Activated gamma-delta T cell treated with Interleukin-2 at 50 U/mL for 16 hours (primary cell): Measurements from ENCODE around the gene CLK2.
"Not testable (repeated sequence)": the region's sequence is repeated elsewhere in the genome, so short reads cannot be mapped to it uniquely, and the experiment has no call there.

Experiments used
- DNase-seq: peaks from one replicate; pipeline ENCODE4 v3.0.0-alpha.2; 2020

CLK2 gene

DNA sequence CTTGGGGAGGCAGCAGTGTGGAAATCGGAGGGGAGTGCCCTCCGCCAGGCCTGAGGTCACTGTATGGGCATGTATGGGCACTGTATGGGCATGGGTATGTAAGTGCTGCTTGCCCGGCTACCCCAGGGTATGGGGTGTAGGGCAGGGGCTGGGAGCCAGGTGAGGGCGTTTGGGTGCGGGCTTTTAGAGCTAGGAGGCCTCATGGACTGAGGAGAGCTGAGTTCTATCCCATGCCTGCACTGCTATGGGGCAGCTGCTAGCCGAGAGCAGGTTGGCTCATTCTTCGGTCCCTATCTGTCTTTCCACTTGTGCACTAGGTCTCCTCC lies 22.6 kb upstream of the CLK2 start:
- no peak for DNase-seq

DNA sequence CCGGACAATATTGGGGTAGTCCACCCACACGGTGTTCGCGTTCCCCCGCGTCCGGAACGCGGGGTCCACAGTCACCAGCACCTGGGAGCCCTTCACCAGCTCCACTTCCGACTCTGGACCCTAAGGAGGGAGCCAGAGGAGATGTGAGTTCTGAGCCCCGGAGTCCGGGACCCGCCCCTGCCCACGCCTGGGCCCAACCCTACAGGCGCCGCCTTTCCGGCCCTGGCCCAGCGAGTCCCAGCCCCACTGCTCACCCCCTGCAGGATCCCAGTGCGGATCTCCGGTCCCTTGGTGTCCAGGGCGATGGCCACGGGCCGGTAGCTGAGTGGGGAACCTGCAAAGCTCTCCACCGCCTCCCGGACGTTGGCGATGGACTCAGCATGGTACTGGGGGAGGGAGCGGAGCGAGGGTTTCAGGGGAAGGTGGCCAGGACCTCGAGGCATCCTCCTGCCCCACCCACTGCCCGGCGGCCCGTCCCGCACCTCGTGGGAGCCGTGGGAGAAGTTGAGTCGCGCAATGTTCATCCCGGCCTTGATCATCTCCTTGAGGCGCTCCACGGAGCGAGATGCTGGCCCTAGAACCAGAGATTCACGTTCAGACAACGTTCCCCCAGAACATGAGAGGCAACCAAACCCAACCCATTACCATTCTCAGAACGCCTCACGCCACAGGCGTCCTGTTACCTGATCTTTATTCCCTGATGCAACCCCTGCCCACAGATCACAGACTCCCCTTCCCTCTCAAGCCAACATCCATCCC lies 22.1 kb upstream of the CLK2 start:
- DNase-seq, result no peak

DNA sequence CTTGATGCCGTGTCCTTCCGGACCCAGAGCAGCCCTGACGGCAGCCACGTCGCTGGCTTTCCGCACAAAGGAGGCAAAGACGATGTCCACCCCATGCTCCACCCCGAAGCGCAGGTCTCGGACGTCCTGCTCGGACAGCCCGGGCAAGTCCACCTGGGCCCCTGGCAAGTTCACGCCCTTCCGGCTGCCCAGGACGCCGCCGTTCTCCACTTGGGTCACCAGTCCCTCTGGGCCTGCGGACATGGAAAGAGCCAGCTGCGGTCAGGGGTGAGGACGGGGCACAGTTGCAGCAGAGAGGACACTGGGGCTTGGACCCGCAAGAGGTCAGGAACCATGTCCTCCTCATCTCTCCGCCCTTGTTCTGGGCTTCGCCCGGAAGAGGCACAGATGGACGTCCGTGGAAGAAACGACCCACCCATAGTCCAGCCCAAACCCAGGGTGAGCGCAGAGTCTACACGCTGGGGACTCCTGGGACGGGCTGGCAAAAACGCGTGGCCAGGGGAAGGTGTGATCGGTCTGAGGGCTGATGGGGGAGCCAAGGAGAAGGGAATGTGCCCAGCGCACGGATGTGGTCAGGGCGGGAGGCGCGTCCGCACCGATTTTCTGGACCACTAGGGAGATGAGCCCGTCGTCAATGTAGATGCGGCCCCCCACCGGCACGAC lies 21.3 kb upstream of the CLK2 start:
- DNase-seq, result no peak

GRCh38 chr1:155293086-155293749 lies 19.9 kb upstream of the CLK2 start:
- no peak for DNase-seq

DNA sequence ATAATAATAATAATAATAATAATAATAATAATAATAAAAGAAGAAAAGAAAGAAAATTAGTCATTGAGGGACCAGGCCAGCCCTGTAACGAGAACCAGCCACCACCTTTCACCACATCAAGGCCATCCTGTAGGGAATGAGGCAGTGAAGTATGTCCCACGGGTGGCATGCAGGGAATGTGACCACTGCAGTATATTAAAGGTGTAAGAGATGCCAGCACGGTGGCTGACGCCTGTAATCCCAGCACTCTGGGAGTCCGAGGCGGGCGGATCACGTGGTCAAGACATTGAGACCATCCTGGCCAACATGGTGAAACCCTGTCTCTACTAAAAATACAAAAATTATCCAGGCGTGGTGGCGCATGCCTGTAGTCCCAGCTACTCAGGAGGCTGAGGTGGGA lies 17.7 kb upstream of the CLK2 start:
- DNase-seq, result not testable (repeated sequence)

- no peak for DNase-seq
Measured at GRCh38 chr1:155287987-155288543, 14.8 kb upstream of the CLK2 start.

GRCh38 chr1:155286544-155286943 lies 13.2 kb upstream of the CLK2 start:
- no peak for DNase-seq

DNA sequence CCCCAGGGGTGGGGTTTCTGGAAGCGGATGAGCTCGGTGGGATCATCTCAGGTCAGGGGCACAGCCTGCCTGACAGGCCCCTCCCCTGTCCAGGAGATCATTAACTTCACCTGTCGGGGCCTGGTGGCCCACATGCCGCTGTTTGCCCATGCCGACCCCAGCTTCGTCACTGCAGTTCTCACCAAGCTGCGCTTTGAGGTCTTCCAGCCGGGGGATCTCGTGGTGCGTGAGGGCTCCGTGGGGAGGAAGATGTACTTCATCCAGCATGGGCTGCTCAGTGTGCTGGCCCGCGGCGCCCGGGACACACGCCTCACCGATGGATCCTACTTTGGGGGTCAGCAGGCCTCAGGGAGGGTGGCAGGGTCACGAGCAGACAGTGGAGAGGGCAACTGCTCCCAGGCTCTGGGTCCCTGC lies 12.3 kb upstream of the CLK2 start:
- DNase-seq, result no peak

DNA sequence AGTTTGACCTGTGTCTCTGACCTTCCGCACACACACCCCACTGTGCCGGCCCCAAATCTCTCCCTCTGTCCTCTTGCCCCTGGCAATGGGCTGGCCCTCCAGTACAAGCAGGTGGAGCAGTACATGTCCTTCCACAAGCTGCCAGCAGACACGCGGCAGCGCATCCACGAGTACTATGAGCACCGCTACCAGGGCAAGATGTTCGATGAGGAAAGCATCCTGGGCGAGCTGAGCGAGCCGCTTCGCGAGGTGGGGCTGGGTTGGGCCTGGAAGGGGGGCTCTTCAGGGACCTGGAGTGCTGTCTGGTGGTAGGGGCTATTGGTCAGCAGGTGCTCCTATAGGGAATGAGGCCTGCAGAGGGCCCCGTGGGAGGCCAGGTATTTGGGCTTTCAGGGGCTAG lies 11.8 kb upstream of the CLK2 start:
- DNase-seq, result no peak

DNA sequence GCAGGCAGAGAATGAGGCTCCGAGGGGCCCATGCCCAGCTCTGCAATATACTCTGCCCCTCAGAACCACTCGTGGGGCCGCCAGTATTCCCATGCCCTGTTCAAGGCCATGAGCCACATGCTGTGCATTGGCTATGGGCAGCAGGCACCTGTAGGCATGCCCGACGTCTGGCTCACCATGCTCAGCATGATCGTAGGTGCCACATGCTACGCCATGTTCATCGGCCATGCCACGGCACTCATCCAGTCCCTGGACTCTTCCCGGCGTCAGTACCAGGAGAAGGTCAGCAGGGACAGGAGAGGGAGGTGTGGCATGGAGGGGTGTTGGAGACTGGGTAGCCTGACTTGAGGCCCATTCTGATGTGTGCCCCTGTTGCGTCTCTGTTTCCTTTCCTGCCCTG lies 11.2 kb upstream of the CLK2 start:
- DNase-seq, result no peak

DNA sequence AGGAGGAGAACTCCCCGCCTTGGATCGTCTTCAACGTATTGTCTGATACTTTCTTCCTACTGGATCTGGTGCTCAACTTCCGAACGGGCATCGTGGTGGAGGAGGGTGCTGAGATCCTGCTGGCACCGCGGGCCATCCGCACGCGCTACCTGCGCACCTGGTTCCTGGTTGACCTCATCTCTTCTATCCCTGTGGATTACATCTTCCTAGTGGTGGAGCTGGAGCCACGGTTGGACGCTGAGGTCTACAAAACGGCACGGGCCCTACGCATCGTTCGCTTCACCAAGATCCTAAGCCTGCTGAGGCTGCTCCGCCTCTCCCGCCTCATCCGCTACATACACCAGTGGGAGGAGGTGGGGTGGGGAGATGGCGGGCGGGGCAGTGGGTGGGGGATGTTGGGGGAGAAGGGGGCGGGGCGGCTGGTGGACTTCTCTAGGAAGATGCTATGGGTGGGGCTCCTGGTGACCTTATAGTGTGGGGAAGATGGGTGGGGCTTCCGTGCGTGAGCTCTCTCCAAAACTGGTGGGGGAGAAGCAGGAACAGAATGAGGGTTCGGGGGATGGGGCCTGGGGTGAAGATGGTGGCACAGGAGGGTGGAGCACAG lies 9.3 kb upstream of the CLK2 start:
- no peak for DNase-seq

- no peak for DNase-seq
Measured at GRCh38 chr1:155279268-155279667, 6.0 kb upstream of the CLK2 start.

DNA sequence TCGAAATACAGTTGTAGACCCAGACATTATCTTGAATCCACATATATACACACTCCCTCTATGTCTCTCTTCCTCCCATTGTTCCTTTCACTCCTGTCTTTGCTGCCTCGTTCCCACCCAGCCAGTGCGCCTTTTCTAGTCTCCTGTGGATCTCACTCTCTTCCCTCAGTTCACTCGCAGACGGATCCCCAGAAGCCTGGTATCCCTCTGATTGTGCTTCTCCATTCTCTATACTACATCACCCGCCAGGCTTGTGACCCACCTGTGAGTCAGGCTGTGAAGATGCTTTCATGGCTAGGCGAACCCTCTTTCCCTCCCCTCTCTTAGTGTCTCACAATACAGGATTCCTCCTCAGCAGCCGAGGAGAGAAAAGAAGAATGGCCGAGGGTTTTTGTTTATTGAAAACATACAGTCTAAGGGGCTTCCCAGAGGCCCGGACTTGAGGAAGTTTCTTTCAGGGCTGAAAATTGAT lies 5.4 kb upstream of the CLK2 start:
- DNase-seq, result no peak

- DNase-seq, result peak; percentile 68
Measured at GRCh38 chr1:155277902-155278688, 4.8 kb upstream of the CLK2 start.

GRCh38 chr1:155277070-155277901 lies 4.0 kb upstream of the CLK2 start, which contains the start of gene HCN3:
TSS of gene HCN3 (plus strand) at chr1:155277463. CDS start at chr1:155277591, 128 bp downstream.
- peak; percentile 86 for DNase-seq

DNA sequence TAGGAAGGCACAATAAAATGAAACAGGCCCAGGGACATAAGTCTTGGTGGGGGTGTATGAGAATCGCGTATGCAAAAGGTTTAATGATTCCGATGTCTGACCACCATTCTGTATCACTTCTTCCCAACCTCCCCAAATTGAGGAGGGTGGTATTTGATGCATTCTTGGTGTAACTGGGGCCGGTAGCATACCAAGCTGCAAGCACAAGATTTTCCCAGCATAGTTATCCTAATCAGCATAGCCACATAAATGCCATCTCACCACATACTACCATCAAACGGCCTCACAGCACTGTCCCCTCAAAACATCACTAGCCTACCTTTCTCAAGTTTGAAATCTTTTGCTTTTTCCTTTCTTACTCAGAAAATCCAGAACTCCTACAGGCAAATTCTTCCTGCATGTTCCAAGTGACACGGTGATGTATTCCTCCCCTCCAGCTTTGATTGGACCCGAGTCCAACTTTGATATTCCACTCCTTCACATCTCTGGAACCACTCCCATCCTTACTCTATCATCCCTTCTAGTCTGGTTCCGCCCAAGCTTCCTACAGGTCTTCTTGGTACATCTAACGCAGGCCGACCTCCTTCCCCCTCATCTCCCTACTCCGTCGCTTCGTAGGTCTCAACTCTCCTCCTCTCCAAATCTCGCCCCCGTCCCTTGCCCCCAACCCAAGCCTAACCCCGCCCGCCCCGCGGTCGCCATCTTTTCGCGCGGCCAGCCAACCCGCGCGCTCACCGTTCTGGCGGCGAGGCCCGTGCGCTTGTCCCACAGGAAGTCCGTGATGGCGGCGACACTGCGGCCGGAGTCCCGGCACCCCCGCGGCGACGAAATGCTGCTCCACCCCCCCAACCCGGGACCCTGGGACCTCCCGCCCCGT lies 600 bp downstream of the CLK2 start:
- no peak for DNase-seq

GRCh38 chr1:155269381-155269780 lies 3.9 kb downstream of the CLK2 start:
- no peak for DNase-seq

DNA sequence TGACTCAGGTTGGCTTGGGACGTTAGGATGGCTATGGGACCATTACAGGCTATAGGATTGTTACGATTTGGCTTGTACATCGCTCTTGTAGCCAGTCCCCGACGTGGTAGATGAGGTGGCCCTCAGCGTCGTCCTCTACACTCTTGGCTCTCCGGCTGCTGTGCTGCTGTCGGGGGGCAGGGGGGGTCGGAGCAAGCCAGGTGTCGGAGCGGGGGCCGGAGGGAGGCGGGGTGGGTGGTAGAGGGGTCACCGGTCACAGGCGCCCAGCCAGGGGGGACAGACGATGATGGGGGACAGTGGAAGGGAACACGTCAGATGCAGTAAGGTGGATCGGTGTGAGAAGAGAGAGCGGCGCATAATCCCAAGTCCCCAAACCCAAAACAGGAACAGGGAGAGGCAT lies 4.7 kb downstream of the CLK2 start:
- DNase-seq, result no peak

DNA sequence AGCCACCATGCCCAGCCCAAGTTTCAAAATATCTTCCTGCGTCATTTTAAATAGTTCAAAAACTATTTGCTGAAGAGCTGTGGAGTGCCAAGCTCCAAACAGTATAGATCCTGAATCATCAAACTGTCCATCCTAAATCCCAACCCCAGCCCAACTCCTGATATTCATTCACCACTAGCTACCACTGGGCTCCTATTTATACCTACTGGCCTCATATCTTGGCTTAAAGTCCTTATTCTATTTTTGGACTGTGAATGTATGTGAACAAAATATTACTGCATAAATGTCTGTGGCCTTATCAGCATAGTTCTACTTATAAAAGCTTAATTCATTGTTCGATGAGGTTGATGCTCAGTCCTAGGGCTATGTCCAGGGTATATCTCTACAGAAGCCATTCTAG lies 5.9 kb downstream of the CLK2 start:
- DNase-seq, result no peak

GRCh38 chr1:155266553-155266952 lies 6.8 kb downstream of the CLK2 start:
- DNase-seq, result no peak

DNA sequence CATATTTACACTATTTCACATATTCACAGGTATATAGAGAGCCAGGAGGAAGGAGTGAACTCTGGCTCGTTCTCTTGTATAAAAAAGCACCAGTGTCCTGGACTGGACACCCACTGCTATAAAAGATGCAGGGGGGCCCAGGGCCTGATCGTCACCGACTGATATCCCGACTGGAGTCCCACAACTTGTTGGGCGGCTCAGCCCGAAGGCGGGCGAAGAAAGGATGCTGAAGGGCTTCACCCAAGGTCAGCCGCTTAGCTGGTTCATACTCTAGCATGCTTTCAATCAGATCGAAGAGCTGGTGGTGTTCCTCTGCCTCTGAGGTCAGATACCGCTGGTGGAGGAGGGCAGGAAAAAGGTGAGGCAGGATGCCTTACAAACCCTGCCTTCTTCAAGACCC lies 10.2 kb downstream of the CLK2 start:
- no peak for DNase-seq
